Neuronal stem cell (in vitro differentiated cells): ENCODE measurements around the gene AOPEP.
A peak's percentile ranks its signal among the peaks of the same experiment; 100 is the strongest.

Experiments used
- DNase-seq: peaks from one replicate; pipeline ENCODE4 v3.0.0-alpha.2; 2013; ENCODE audit warnings: low spot score
- H2AFZ ChIP-seq: one replicate; pipeline ENCODE4 v1.6.1; 2013; ENCODE audit warnings: mild to moderate bottlenecking, low read length, inconsistent platforms
- H2AK5ac ChIP-seq: 2 replicates; pipeline ENCODE4 v1.6.1; 2013; ENCODE audit warnings: low read depth, mild to moderate bottlenecking, inconsistent platforms, low read length, moderate library complexity, mixed read lengths
- H2BK120ac ChIP-seq: 2 replicates; pipeline ENCODE4 v1.6.1; 2013; ENCODE audit warnings: low read depth, mild to moderate bottlenecking, inconsistent platforms, low read length, moderate library complexity, mixed read lengths
- H2BK12ac ChIP-seq: one replicate; pipeline ENCODE4 v1.6.1; 2013; ENCODE audit warnings: low read length, inconsistent platforms
- H2BK15ac ChIP-seq: 2 replicates; pipeline ENCODE4 v1.6.1; 2013; ENCODE audit warnings: mild to moderate bottlenecking, low read length, inconsistent platforms, mixed read lengths
- H2BK5ac ChIP-seq: one replicate; pipeline ENCODE4 v1.6.1; 2013; ENCODE audit warnings: inconsistent platforms, mild to moderate bottlenecking, low read length, moderate library complexity
- H3K14ac ChIP-seq: one replicate; pipeline ENCODE4 v1.6.1; 2013; ENCODE audit warnings: low read length, inconsistent platforms
- H3K18ac ChIP-seq: 2 replicates; pipeline ENCODE4 v1.6.1; 2013; ENCODE audit warnings: low read length, inconsistent platforms
- H3K23ac ChIP-seq: 2 replicates; pipeline ENCODE4 v1.6.1; 2013; ENCODE audit warnings: low read depth, mild to moderate bottlenecking, mixed read lengths, low read length, inconsistent platforms; ENCODE audit not compliant: poor library complexity
- H3K27ac ChIP-seq: replicated peaks from 3 replicates; pipeline ENCODE4 v1.5.1; 2013; ENCODE audit warnings: low read length, inconsistent platforms
- H3K27me3 ChIP-seq, 3 experiments: 2 replicates each; pipeline ENCODE4 v1.6.1; 2013; ENCODE audit warnings: low read length in 3 of 3, mild to moderate bottlenecking in 2 of 3, inconsistent platforms in 1 of 3, low read depth in 1 of 3, mixed read lengths in 1 of 3, moderate library complexity in 1 of 3; ENCODE audit not compliant: control insufficient read depth in 3 of 3, insufficient read depth in 3 of 3
- H3K36me3 ChIP-seq, 2 donors: replicated peaks in 1 of 2; 2 replicates each; pipeline ENCODE4 v1.6.1; 2013; ENCODE audit warnings: low read length in 2 of 2; ENCODE audit not compliant: control insufficient read depth in 2 of 2, insufficient read depth in 2 of 2
- H3K4ac ChIP-seq: 2 replicates; pipeline ENCODE4 v1.6.1; 2013; ENCODE audit warnings: inconsistent platforms, mild to moderate bottlenecking, low read length, moderate library complexity
- H3K4me1 ChIP-seq, 2 donors: 1 replicate in 1 of 2; 2 replicates in 1 of 2; pipeline ENCODE4 v1.6.1; 2013; ENCODE audit warnings: low read length in 2 of 2, low read depth in 1 of 2; ENCODE audit not compliant: control insufficient read depth in 2 of 2, insufficient read depth in 1 of 2
- H3K4me2 ChIP-seq: one replicate; pipeline ENCODE4 v1.6.1; 2013; ENCODE audit warnings: mild to moderate bottlenecking, low read length, inconsistent platforms; ENCODE audit not compliant: insufficient read depth, poor library complexity, severe bottlenecking
- H3K4me3 ChIP-seq, 2 donors: 2 replicates each; pipeline ENCODE4 v1.5.1; 2013; ENCODE audit warnings: low read length in 2 of 2, mild to moderate bottlenecking in 2 of 2, inconsistent platforms in 1 of 2, moderate library complexity in 1 of 2
- H3K79me1 ChIP-seq: one replicate; pipeline ENCODE4 v1.6.1; 2013; ENCODE audit warnings: low read depth, mild to moderate bottlenecking, inconsistent platforms, low read length, moderate library complexity
- H3K9ac ChIP-seq: one replicate; pipeline ENCODE4 v1.6.1; 2013; ENCODE audit warnings: mild to moderate bottlenecking, low read depth, low read length, inconsistent platforms; ENCODE audit not compliant: poor library complexity
- H3K9me3 ChIP-seq, 2 donors: replicated peaks in 1 of 2; 2 replicates each; pipeline versions ENCODE3 to v1.6.1; 2013; ENCODE audit warnings: low read length in 2 of 2, mild to moderate bottlenecking in 2 of 2, inconsistent platforms in 1 of 2, low read depth in 1 of 2, mixed read lengths in 1 of 2, moderate library complexity in 1 of 2; ENCODE audit not compliant: control insufficient read depth in 2 of 2, insufficient read depth in 1 of 2
- H4K8ac ChIP-seq: one replicate; pipeline ENCODE4 v1.6.1; 2013; ENCODE audit warnings: low read depth, mild to moderate bottlenecking, inconsistent platforms, low read length, moderate library complexity
- H4K91ac ChIP-seq: one replicate; pipeline ENCODE4 v1.6.1; 2013; ENCODE audit warnings: low read length, low read depth, mild to moderate bottlenecking, inconsistent platforms; ENCODE audit not compliant: poor library complexity
- WGBS, 2 donors: extraction: QIAGEN DNeasy Blood & Tissue Kit; methylation state at CpG; one replicate each; pipeline ENCODE4 v1.1.7; 2013; ENCODE audit warnings: missing lambda C conversion rate in 2 of 2, mixed read lengths in 1 of 2; ENCODE audit not compliant: insufficient read length in 2 of 2, insufficient replicate concordance in 1 of 2; ENCODE audit errors: extremely low coverage in 2 of 2; 5-methylcytosine and 5-hydroxymethylcytosine counted together

AOPEP gene

GRCh38 chr9:94927762-94928670 is 201.5 kb downstream of the AOPEP start:
- no peak overlapping the region for H2BK5ac ChIP-seq
- DNase-seq: no peak
- no peaks in the 10 kb centered on the region for H3K27me3 ChIP-seq
- H3K9me3 ChIP-seq: no peaks in the 10 kb centered on the region
- H2BK15ac ChIP-seq: no peak overlapping the region
- H2BK12ac ChIP-seq: no peak overlapping the region
- no peaks in the 10 kb centered on the region for H3K36me3 ChIP-seq
- H3K79me1 ChIP-seq: peaks cover 2% of the 10 kb centered on the region
- H2AK5ac ChIP-seq: peak overlapping the region; percentile 27
- H3K4ac ChIP-seq: no peak overlapping the region
- no peak overlapping the region for H2AFZ ChIP-seq
- H3K14ac ChIP-seq: peak overlapping the region; percentile 43
- H3K18ac ChIP-seq: peak overlapping the region; percentile 16
- H2BK120ac ChIP-seq: no peak overlapping the region
- WGBS, 2 donors: no CpG with 5 or more reads among the region's 21 CpGs
- peaks cover 6 to 29% of the 10 kb centered on the region in 2 donors for H3K4me1 ChIP-seq
- no peak overlapping the region for H3K4me3 ChIP-seq
- no peak overlapping the region for H4K8ac ChIP-seq
- H3K23ac ChIP-seq: no peak overlapping the region
- no peak overlapping the region for H3K9ac ChIP-seq
- H3K4me2 ChIP-seq: no peak overlapping the region
- H3K27ac ChIP-seq: no peak overlapping the region
- no peak overlapping the region for H4K91ac ChIP-seq

- no CpG with 5 or more reads among the region's 13 CpGs for WGBS, 2 donors
- H3K27ac ChIP-seq: no peak overlapping the region
Measured at GRCh38 chr9:94928691-94929368, 202.3 kb downstream of the AOPEP start.

GRCh38 chr9:94929369-94929756 is 202.9 kb downstream of the AOPEP start:
- no peak overlapping the region for H4K91ac ChIP-seq
- H4K8ac ChIP-seq: no peak overlapping the region
- H3K36me3 ChIP-seq: no peaks in the 10 kb centered on the region
- no peak overlapping the region for H2AFZ ChIP-seq
- peaks cover 2% of the 10 kb centered on the region for H3K79me1 ChIP-seq
- H3K9ac ChIP-seq: no peak overlapping the region
- no peak overlapping the region for H2BK5ac ChIP-seq
- H2BK120ac ChIP-seq: no peak overlapping the region
- peak overlapping the region; percentile 10 for H3K14ac ChIP-seq
- peak overlapping the region; percentile 25 for H2AK5ac ChIP-seq
- no CpG with 5 or more reads among the region's 9 CpGs for WGBS, 2 donors
- no peak overlapping the region for H3K4ac ChIP-seq
- H2BK12ac ChIP-seq: no peak overlapping the region
- H3K4me2 ChIP-seq: no peak overlapping the region
- no peaks in the 10 kb centered on the region for H3K27me3 ChIP-seq
- H3K23ac ChIP-seq: no peak overlapping the region
- no peak for DNase-seq
- H3K18ac ChIP-seq: peak overlapping the region; percentile 33
- no peak overlapping the region for H3K27ac ChIP-seq
- H3K9me3 ChIP-seq: no peaks in the 10 kb centered on the region
- peaks cover 2 to 18% of the 10 kb centered on the region in 2 donors for H3K4me1 ChIP-seq
- H3K4me3 ChIP-seq: no peak overlapping the region
- H2BK15ac ChIP-seq: no peak overlapping the region

More at GRCh38 chr9:94928691-94929368, 202.3 kb downstream of the AOPEP start:
- peaks cover 2% of the 10 kb centered on the region for H3K79me1 ChIP-seq
- H2BK120ac ChIP-seq: no peak overlapping the region
- no peaks in the 10 kb centered on the region for H3K9me3 ChIP-seq
- no peak overlapping the region for H2AFZ ChIP-seq
- no peak overlapping the region for H2AK5ac ChIP-seq
- H3K23ac ChIP-seq: no peak overlapping the region
- H2BK12ac ChIP-seq: no peak overlapping the region
- no peak overlapping the region for H3K4ac ChIP-seq
- no peak overlapping the region for H2BK5ac ChIP-seq
- H3K14ac ChIP-seq: no peak overlapping the region
- H3K27me3 ChIP-seq: no peaks in the 10 kb centered on the region
- no peak for DNase-seq
- no peak overlapping the region for H3K18ac ChIP-seq
- no peak overlapping the region for H4K91ac ChIP-seq
- no peak overlapping the region for H4K8ac ChIP-seq
- H3K9ac ChIP-seq: no peak overlapping the region
- no peaks in the 10 kb centered on the region for H3K36me3 ChIP-seq
- no peak overlapping the region for H2BK15ac ChIP-seq
- H3K4me1 ChIP-seq: peaks cover 2 to 22% of the 10 kb centered on the region in 2 donors
- H3K4me3 ChIP-seq: no peak overlapping the region
- H3K4me2 ChIP-seq: no peak overlapping the region

GRCh38 chr9:94931036-94931633 is 204.6 kb downstream of the AOPEP start:
- no peak overlapping the region for H2AK5ac ChIP-seq
- no peak overlapping the region for H2AFZ ChIP-seq
- no peak overlapping the region for H2BK15ac ChIP-seq
- H3K18ac ChIP-seq: no peak overlapping the region
- no peak overlapping the region for H3K4me3 ChIP-seq
- H3K14ac ChIP-seq: no peak overlapping the region
- no peak overlapping the region for H2BK120ac ChIP-seq
- H3K4me1 ChIP-seq: peaks cover 2 to 18% of the 10 kb centered on the region in 2 donors
- H3K23ac ChIP-seq: no peak overlapping the region
- H3K36me3 ChIP-seq: no peaks in the 10 kb centered on the region
- H3K9me3 ChIP-seq: no peaks in the 10 kb centered on the region
- no peak overlapping the region for H4K8ac ChIP-seq
- no CpG with 5 or more reads among the region's 3 CpGs for WGBS, 2 donors
- H3K27me3 ChIP-seq: no peaks in the 10 kb centered on the region
- no peak overlapping the region for H2BK12ac ChIP-seq
- no peak overlapping the region for H3K4ac ChIP-seq
- DNase-seq: no peak
- H2BK5ac ChIP-seq: no peak overlapping the region
- no peak overlapping the region for H3K9ac ChIP-seq
- no peak overlapping the region for H4K91ac ChIP-seq
- H3K27ac ChIP-seq: no peak overlapping the region
- peaks cover 2% of the 10 kb centered on the region for H3K79me1 ChIP-seq
- H3K4me2 ChIP-seq: no peak overlapping the region
